Smooth muscle cell (in vitro differentiated cells): ENCODE measurements around the gene PCDHA1. TPM values are rescaled to one million over a fixed set of nuclear protein-coding genes. Genes with fewer than 3 reads are reported as not detected.
A peak's percentile ranks its signal among the peaks of the same experiment; 100 is the strongest.

Experiments
- DNase-seq: peaks from one replicate; lab custom pipeline; 2025; ENCODE audit not compliant: unreplicated experiment; lab: John Stamatoyannopoulos, UW
- H2AFZ ChIP-seq: fragments of 200-600 bp; sonication (generic); 2 replicates; pipeline ENCODE4 v1.6.0; 2016; ENCODE audit warnings: antibody characterized with exemption, low read depth, mild to moderate bottlenecking
- H3F3A ChIP-seq: fragments of 200-600 bp; sonication (generic); 2 replicates; pipeline ENCODE4 v1.6.0; 2017; ENCODE audit warnings: antibody characterized with exemption, low read depth
- H3K27ac ChIP-seq: fragments of 200-600 bp; sonication (generic); 2 replicates; pipeline ENCODE4 v1.5.1; 2016; ENCODE audit warnings: low read depth, mild to moderate bottlenecking
- H3K27me3 ChIP-seq: fragments of 200-600 bp; sonication (generic); 2 replicates; pipeline ENCODE4 v1.6.1; 2016; ENCODE audit warnings: low read depth, mild to moderate bottlenecking
- H3K36me3 ChIP-seq: fragments of 200-600 bp; sonication (generic); 2 replicates; pipeline ENCODE4 v1.5.1; 2016; ENCODE audit warnings: low read depth
- H3K4me1 ChIP-seq: fragments of 200-600 bp; sonication (generic); 2 replicates; pipeline ENCODE4 v1.5.1; 2016; ENCODE audit warnings: low read depth
- H3K4me2 ChIP-seq: fragments of 200-600 bp; sonication (generic); 2 replicates; pipeline ENCODE4 v1.6.0; 2016; ENCODE audit warnings: mild to moderate bottlenecking
- H3K4me3 ChIP-seq: fragments of 200-600 bp; sonication (generic); 2 replicates; pipeline ENCODE4 v1.5.1; 2016; ENCODE audit warnings: mild to moderate bottlenecking
- H3K79me2 ChIP-seq: fragments of 200-600 bp; sonication (generic); 2 replicates; pipeline ENCODE4 v1.6.0; 2016; ENCODE audit warnings: low read depth, mild to moderate bottlenecking
- H3K9ac ChIP-seq: fragments of 200-600 bp; sonication (generic); 2 replicates; pipeline ENCODE4 v1.6.0; 2016; ENCODE audit warnings: low read depth
- H3K9me3 ChIP-seq: fragments of 200-600 bp; sonication (generic); replicated peaks from 2 replicates; pipeline ENCODE4 v1.5.1; 2016; ENCODE audit warnings: low read depth
- H4K20me1 ChIP-seq: fragments of 200-600 bp; sonication (generic); 2 replicates; pipeline ENCODE4 v1.6.0; 2016; ENCODE audit warnings: low read depth
- WGBS: methylation state at CpG from one replicate; pipeline ENCODE4 v1.1.7; 2016; ENCODE audit warnings: low lambda C conversion rate; 5-methylcytosine and 5-hydroxymethylcytosine counted together
- polyA plus RNA-seq: library from polyadenylated mRNA; unstranded; fragments of >200 nt; fragmentation: Nextera tagmentation; extraction: Ambion mirVana; gene quantifications from 2 replicates; pipeline ENCODE4 v1.2.1, GENCODE V29; 2016
- total RNA-seq: library from RNA; depleted of rRNA; stranded (reverse); fragments of >200 nt; gene quantifications from 2 replicates; pipeline ENCODE4 v1.2.3, GENCODE V29; 2014
- TF ChIP-seq, protein P1 (sequence below): fragments of 200-600 bp; sonication (generic); IDR thresholded peaks from 2 replicates; pipeline ENCODE4 v1.5.1; 2017; ENCODE audit warnings: borderline replicate concordance, mild to moderate bottlenecking, antibody characterized with exemption; ENCODE audit not compliant: insufficient read depth, poor library complexity, severe bottlenecking

Gene PCDHA1
- total and polyA plus RNA-seq, 2 experiments from 2014 or later = not detected

GRCh38 chr5:140868721-140869554 is 83.0 kb downstream of the PCDHA1 start, which contains the start of gene PCDHA11:
Gene PCDHA11, plus strand, starts transcription at chr5:140868957. Its CDS starts 147 bp downstream, at chr5:140869104.
- WGBS = 57% methylated on average over 41 of the region's 41 CpGs

GRCh38 chr5:140869555-140869886 is 83.6 kb downstream of the PCDHA1 start:
- Histone ChIP-seq H3K9me3 (no peaks in the 10 kb centered on the region), H3K27me3 (no peaks in the 10 kb centered on the region), H3K79me2 (peaks cover 4% of the 10 kb centered on the region), H3K9ac (no peak overlapping the region), H3K4me3 (peak overlapping the region; percentile 47), H3K36me3 (no peaks in the 10 kb centered on the region), H3K27ac (no peak overlapping the region), H3F3A (no peaks in the 10 kb centered on the region), H2AFZ (no peak overlapping the region), H3K4me2 (peak overlapping the region; percentile 71), H4K20me1 (peaks cover 4% of the 10 kb centered on the region), H3K4me1 (peaks cover 4% of the 10 kb centered on the region)
- TF ChIP-seq, protein P1, sequence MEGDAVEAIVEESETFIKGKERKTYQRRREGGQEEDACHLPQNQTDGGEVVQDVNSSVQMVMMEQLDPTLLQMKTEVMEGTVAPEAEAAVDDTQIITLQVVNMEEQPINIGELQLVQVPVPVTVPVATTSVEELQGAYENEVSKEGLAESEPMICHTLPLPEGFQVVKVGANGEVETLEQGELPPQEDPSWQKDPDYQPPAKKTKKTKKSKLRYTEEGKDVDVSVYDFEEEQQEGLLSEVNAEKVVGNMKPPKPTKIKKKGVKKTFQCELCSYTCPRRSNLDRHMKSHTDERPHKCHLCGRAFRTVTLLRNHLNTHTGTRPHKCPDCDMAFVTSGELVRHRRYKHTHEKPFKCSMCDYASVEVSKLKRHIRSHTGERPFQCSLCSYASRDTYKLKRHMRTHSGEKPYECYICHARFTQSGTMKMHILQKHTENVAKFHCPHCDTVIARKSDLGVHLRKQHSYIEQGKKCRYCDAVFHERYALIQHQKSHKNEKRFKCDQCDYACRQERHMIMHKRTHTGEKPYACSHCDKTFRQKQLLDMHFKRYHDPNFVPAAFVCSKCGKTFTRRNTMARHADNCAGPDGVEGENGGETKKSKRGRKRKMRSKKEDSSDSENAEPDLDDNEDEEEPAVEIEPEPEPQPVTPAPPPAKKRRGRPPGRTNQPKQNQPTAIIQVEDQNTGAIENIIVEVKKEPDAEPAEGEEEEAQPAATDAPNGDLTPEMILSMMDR = peak; percentile 19
- no peak for DNase-seq
- 97% methylated on average over 5 of the region's 5 CpGs for WGBS

More at GRCh38 chr5:140868721-140869554, 83.0 kb downstream of the PCDHA1 start, which contains the start of gene PCDHA11:
- Histone ChIP-seq H3K4me3 (peak within 1 kb of the TSS; percentile 47), H3K27ac (no peak within 1 kb of the TSS), H3K36me3 (no peaks in the 10 kb centered on the region), H3K79me2 (peaks cover 4% of the 10 kb centered on the region), H3K9me3 (no peaks in the 10 kb centered on the region), H4K20me1 (peaks cover 4% of the 10 kb centered on the region), H3F3A (no peaks in the 10 kb centered on the region), H3K9ac (no peak within 1 kb of the TSS), H3K4me1 (no peaks in the 10 kb centered on the region), H3K27me3 (no peaks in the 10 kb centered on the region), H2AFZ (no peak within 1 kb of the TSS), H3K4me2 (peak within 1 kb of the TSS; percentile 71)
- DNase-seq = no peak
- TF ChIP-seq, protein P1 = peak; percentile 26

DNA sequence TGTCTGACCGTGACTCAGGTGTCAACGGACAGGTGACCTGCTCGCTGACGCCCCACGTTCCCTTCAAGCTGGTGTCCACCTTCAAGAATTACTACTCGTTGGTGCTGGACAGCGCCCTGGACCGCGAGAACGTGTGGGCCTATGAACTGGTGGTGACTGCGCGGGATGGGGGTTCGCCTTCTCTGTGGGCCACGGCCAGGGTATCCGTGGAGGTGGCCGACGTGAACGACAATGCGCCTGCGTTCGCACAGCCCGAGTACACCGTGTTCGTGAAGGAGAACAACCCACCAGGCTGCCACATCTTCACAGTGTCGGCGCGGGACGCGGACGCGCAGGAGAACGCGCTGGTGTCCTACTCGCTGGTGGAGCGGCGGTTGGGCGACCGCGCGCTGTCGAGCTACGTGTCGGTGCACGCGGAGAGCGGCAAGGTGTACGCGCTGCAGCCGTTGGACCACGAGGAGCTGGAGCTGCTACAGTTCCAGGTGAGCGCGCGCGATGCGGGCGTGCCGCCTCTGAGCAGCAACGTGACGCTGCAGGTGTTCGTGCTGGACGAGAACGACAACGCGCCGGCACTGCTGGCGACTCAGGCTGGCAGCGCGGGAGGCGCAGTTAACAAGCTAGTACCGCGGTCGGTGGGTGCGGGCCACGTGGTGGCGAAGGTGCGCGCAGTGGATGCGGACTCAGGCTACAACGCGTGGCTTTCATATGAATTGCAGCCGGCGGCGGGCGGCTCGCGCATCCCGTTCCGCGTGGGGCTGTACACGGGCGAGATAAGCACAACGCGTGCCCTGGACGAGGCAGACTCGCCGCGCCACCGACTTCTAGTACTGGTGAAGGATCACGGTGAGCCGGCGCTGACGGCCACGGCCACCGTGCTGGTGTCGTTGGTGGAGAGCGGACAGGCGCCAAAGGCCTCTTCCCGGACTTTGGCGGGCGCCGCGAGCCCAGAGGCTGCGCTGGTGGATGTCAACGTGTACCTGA is 84.6 kb downstream of the PCDHA1 start:
- Histone ChIP-seq H3K9ac (no peak overlapping the region), H3K4me1 (peaks cover 9% of the 10 kb centered on the region), H3F3A (no peaks in the 10 kb centered on the region), H3K27ac (no peak overlapping the region), H2AFZ (no peak overlapping the region), H3K4me2 (no peak overlapping the region), H3K9me3 (no peaks in the 10 kb centered on the region), H3K27me3 (no peaks in the 10 kb centered on the region), H3K36me3 (no peaks in the 10 kb centered on the region), H3K4me3 (no peak overlapping the region), H4K20me1 (no peaks in the 10 kb centered on the region), H3K79me2 (peaks cover 2% of the 10 kb centered on the region)
- DNase-seq = no peak
- 98% methylated on average over 95 of the region's 114 CpGs for WGBS
- TF ChIP-seq, protein P1 = no peak
